Measurements from ENCODE around the gene CFAP251. TPM values are rescaled to one million over a fixed set of nuclear protein-coding genes. Genes with fewer than 3 reads are reported as not detected.

Gene CFAP251
- polyA plus RNA-seq, 3 donors, result 0.08 to 0.17 TPM; not detected in 1

DNA sequence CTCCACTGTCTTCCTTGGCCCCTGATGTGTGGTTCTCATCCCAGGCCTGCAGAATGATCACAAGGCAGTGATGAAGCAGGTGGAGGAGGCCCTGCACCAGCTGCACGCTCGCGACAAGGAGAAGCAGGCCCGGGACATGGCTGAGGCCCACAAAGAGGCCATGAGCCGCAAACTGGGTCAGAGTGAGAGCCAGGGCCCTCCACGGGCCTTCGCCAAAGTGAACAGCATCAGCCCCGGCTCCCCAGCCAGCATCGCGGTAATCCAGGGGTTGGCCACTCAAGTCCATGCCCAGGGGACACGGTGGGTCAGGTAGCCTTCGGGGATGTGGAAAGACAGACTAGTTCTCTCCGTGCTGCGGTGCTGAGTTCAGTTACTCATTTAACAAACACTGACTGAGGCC, 18.8 kb upstream of the CFAP251 start:
- Histone ChIP-seq H2AFZ (ENCODE audit: insufficient read depth, low read depth, low read length, poor library complexity, severe bottlenecking) (no peak overlapping the region), H3K4me2 (replicated peaks; ENCODE audit: extremely low read depth, low read length, poor library complexity, severe bottlenecking) (no peak overlapping the region), H3K36me3 (replicated peaks in 1 of 2; ENCODE audit: control insufficient read depth in 1 of 2, insufficient read depth in 2 of 2, low read length in 2 of 2) (peaks cover 70 to 93% of the 10 kb centered on the region in 2 donors), H3K4me1 (ENCODE audit: control insufficient read depth in 1 of 2, insufficient read depth in 2 of 2, low read length in 2 of 2) (no peaks in the 10 kb centered on the region), H3K4me3 (replicated peaks in 1 of 3; ENCODE audit: low read depth in 2 of 3, low read length in 3 of 3) (no peak overlapping the region), H4K20me1 (ENCODE audit: insufficient read depth, low read length) (peaks cover 7% of the 10 kb centered on the region), H3K27ac (ENCODE audit: low read depth in 1 of 2, low read length in 2 of 2) (no peak overlapping the region), H3K9ac (ENCODE audit: insufficient read depth, low read length, poor library complexity, severe bottlenecking) (no peak overlapping the region), H3K9me3 (replicated peaks in 1 of 2; ENCODE audit: control insufficient read depth in 1 of 2, insufficient read depth in 1 of 2, low read length in 2 of 2) (no peaks in the 10 kb centered on the region), H3K27me3 (ENCODE audit: control insufficient read depth in 2 of 2, insufficient read depth in 2 of 2, low read length in 2 of 2) (no peaks in the 10 kb centered on the region), H3K79me2 (ENCODE audit: insufficient read depth, low read length) (peaks cover 15% of the 10 kb centered on the region)
- no peak for DNase-seq
- intact Hi-C loops (cut with micrococcal nuclease), result no loop called here
- Mint-ChIP-seq H3K9me3 (peaks cover 0 to 4% (median 0%) of the 10 kb centered on the region in 7 donors), H3K4me1 (no peaks in the 10 kb centered on the region), H3K27ac (peak overlapping the region in 1 of 7 donors; percentile 33), H3K4me3 (no peak overlapping the region), H3K36me3 (peaks cover 70 to 93% of the 10 kb centered on the region in 2 donors), H3K27me3 (ENCODE audit: low read depth in 3 of 3) (peaks cover 0 to 2% (median 0%) of the 10 kb centered on the region in 3 donors)
- TF ChIP-seq, protein P1, sequence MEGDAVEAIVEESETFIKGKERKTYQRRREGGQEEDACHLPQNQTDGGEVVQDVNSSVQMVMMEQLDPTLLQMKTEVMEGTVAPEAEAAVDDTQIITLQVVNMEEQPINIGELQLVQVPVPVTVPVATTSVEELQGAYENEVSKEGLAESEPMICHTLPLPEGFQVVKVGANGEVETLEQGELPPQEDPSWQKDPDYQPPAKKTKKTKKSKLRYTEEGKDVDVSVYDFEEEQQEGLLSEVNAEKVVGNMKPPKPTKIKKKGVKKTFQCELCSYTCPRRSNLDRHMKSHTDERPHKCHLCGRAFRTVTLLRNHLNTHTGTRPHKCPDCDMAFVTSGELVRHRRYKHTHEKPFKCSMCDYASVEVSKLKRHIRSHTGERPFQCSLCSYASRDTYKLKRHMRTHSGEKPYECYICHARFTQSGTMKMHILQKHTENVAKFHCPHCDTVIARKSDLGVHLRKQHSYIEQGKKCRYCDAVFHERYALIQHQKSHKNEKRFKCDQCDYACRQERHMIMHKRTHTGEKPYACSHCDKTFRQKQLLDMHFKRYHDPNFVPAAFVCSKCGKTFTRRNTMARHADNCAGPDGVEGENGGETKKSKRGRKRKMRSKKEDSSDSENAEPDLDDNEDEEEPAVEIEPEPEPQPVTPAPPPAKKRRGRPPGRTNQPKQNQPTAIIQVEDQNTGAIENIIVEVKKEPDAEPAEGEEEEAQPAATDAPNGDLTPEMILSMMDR (IDR thresholded peaks at IDR 0.05), result no peak
- over 99% methylated on average over 13 of the region's 14 CpGs for WGBS (ENCODE audit: insufficient coverage)

DNA sequence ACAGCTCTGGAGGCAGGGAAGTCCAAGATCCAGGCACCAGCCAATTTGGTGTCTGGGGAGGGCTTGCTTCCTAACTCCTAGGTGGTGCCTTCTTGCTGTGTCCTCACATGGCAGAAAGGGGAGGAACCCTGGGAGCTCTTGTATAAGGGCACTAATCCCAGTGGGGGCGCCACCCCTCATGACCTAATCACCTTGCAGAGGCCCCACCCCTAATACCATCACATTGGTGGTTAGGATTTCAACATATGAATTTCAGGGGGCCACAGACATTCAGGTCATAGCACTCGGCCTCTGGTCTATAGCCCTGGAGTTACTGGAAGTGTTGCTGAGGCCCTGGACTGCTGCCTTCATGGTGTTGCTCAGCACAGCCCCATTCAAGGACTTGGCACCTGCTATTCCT, 15.2 kb upstream of the CFAP251 start:
- Histone ChIP-seq H3K4me1 (ENCODE audit: control insufficient read depth in 1 of 2, insufficient read depth in 2 of 2, low read length in 2 of 2) (no peaks in the 10 kb centered on the region), H3K27me3 (ENCODE audit: control insufficient read depth in 2 of 2, insufficient read depth in 2 of 2, low read length in 2 of 2) (no peaks in the 10 kb centered on the region), H3K4me3 (replicated peaks in 1 of 3; ENCODE audit: low read depth in 2 of 3, low read length in 3 of 3) (no peak overlapping the region), H3K9ac (ENCODE audit: insufficient read depth, low read length, poor library complexity, severe bottlenecking) (no peak overlapping the region), H3K9me3 (replicated peaks in 1 of 2; ENCODE audit: control insufficient read depth in 1 of 2, insufficient read depth in 1 of 2, low read length in 2 of 2) (no peaks in the 10 kb centered on the region), H2AFZ (ENCODE audit: insufficient read depth, low read depth, low read length, poor library complexity, severe bottlenecking) (no peak overlapping the region), H3K79me2 (ENCODE audit: insufficient read depth, low read length) (peaks cover under 1% of the 10 kb centered on the region), H3K4me2 (replicated peaks; ENCODE audit: extremely low read depth, low read length, poor library complexity, severe bottlenecking) (no peak overlapping the region), H3K27ac (ENCODE audit: low read depth in 1 of 2, low read length in 2 of 2) (no peak overlapping the region), H3K36me3 (replicated peaks in 1 of 2; ENCODE audit: control insufficient read depth in 1 of 2, insufficient read depth in 2 of 2, low read length in 2 of 2) (peaks cover 62 to 94% of the 10 kb centered on the region in 2 donors), H4K20me1 (ENCODE audit: insufficient read depth, low read length) (no peaks in the 10 kb centered on the region)
- 83% methylated on average over 1 of the region's 2 CpGs for WGBS (ENCODE audit: insufficient coverage)
- Mint-ChIP-seq H3K36me3 (peaks cover 68 to 98% of the 10 kb centered on the region in 2 donors), H3K9me3 (peaks cover 0 to 4% (median 0%) of the 10 kb centered on the region in 7 donors), H3K4me3 (no peak overlapping the region), H3K27me3 (ENCODE audit: low read depth in 3 of 3) (no peaks in the 10 kb centered on the region), H3K4me1 (no peaks in the 10 kb centered on the region), H3K27ac (peak overlapping the region in 1 of 7 donors; percentile 42)
- TF ChIP-seq, protein P1 (IDR thresholded peaks at IDR 0.05), result no peak
- intact Hi-C loops (cut with micrococcal nuclease), result no loop called here
- no peak for DNase-seq

Data from CD14-positive monocyte (primary cell).